Prostate gland (tissue), 2 donors: ENCODE results near the gene IL33.

ENCODE experiments used
- POLR2A ChIP-seq: fragments of 450-650 bp; IDR thresholded peaks from one replicate; pipeline ENCODE4 v1.6.1; 2016; ENCODE audit warnings: antibody characterized with exemption, mild to moderate bottlenecking
- TF ChIP-seq, protein P1 (sequence below), 4 experiments: fragments of 200-600 bp in 2 of 4; fragments of 450-650 bp in 2 of 4; sonication (generic) in 2 of 4; IDR thresholded peaks; 1 replicate in 3 of 4; 2 replicates in 1 of 4; pipeline ENCODE4 v1.5.1; 2016 to 2019; ENCODE audit warnings: antibody characterized with exemption in 4 of 4, mild to moderate bottlenecking in 2 of 4, moderate library complexity in 2 of 4

DNA sequence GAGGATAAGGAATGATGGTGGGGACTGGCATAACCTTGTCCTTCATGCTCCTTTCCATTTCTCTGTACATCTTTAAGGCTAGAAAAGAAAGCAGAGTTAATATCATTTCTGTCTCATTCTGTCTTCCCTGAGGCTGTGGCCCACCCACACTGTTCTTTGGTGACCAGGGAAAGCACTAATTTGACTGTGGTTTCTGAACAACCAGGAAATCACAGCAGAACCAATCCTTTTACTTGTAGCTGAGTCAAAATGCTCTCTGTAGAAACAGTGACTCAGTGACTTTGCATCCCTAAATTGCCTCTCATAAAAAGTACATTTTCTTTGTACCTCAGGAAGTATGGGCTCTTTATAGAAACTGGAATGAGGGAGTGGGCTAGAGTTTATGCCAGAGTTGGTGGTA, 28.1 kb downstream of the IL33 start:
- TF ChIP-seq, protein P1, sequence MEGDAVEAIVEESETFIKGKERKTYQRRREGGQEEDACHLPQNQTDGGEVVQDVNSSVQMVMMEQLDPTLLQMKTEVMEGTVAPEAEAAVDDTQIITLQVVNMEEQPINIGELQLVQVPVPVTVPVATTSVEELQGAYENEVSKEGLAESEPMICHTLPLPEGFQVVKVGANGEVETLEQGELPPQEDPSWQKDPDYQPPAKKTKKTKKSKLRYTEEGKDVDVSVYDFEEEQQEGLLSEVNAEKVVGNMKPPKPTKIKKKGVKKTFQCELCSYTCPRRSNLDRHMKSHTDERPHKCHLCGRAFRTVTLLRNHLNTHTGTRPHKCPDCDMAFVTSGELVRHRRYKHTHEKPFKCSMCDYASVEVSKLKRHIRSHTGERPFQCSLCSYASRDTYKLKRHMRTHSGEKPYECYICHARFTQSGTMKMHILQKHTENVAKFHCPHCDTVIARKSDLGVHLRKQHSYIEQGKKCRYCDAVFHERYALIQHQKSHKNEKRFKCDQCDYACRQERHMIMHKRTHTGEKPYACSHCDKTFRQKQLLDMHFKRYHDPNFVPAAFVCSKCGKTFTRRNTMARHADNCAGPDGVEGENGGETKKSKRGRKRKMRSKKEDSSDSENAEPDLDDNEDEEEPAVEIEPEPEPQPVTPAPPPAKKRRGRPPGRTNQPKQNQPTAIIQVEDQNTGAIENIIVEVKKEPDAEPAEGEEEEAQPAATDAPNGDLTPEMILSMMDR (IDR thresholded peaks at IDR 0.05) = no peak
- no peak for TF ChIP-seq POLR2A
